ENCODE results near the gene ARMC8.
A peak's percentile ranks its signal among the peaks of the same experiment; 100 is the strongest.

Gene ARMC8

GRCh38 chr3:138307899-138308298 is 120.8 kb downstream of the ARMC8 start:
- no peak for DNase-seq (ENCODE audit: low read depth in 3 of 3)

- no peak for DNase-seq (ENCODE audit: low read depth in 3 of 3)
Measured at GRCh38 chr3:138308783-138309182, 121.7 kb downstream of the ARMC8 start.

GRCh38 chr3:138310494-138310893 is 123.4 kb downstream of the ARMC8 start:
- no peak for DNase-seq (ENCODE audit: low read depth in 3 of 3)

GRCh38 chr3:138314751-138315150 is 127.7 kb downstream of the ARMC8 start:
- no peak for DNase-seq (ENCODE audit: low read depth in 3 of 3)

- no peak for DNase-seq (ENCODE audit: low read depth in 3 of 3)
Measured at GRCh38 chr3:138317687-138318086, 130.6 kb downstream of the ARMC8 start.

- no peak for DNase-seq (ENCODE audit: low read depth in 3 of 3)
Measured at GRCh38 chr3:138323971-138324370, 136.9 kb downstream of the ARMC8 start.

GRCh38 chr3:138325990-138326389 is 138.9 kb downstream of the ARMC8 start:
- DNase-seq (ENCODE audit: low read depth in 3 of 3) = no peak

- no peak for DNase-seq (ENCODE audit: low read depth in 3 of 3)
Measured at GRCh38 chr3:138326866-138327595, 139.9 kb downstream of the ARMC8 start.

GRCh38 chr3:138327831-138328230 is 140.7 kb downstream of the ARMC8 start:
- no peak for DNase-seq (ENCODE audit: low read depth in 3 of 3)

- DNase-seq (ENCODE audit: low read depth in 3 of 3) = no peak
Measured at GRCh38 chr3:138328341-138328740, 141.2 kb downstream of the ARMC8 start.

- peak; percentile 72 to 82 (median 78) for DNase-seq (ENCODE audit: low read depth in 3 of 3)
Measured at GRCh38 chr3:138329127-138329983, 142.3 kb downstream of the ARMC8 start, which contains the start of gene NME9. Gene NME9, minus strand, starts transcription at chr3:138329851. Its CDS starts 516 bp downstream, at chr3:138329335.

- DNase-seq (ENCODE audit: low read depth in 3 of 3) = no peak
Measured at GRCh38 chr3:138329984-138330293, 142.8 kb downstream of the ARMC8 start.

- DNase-seq (ENCODE audit: low read depth in 3 of 3) = no peak
Measured at GRCh38 chr3:138331143-138331894, 144.2 kb downstream of the ARMC8 start.

GRCh38 chr3:138332472-138333073 is 145.5 kb downstream of the ARMC8 start:
- DNase-seq (ENCODE audit: low read depth in 3 of 3) = no peak

- no peak for DNase-seq (ENCODE audit: low read depth in 3 of 3)
Measured at GRCh38 chr3:138334608-138335007, 147.5 kb downstream of the ARMC8 start.

- DNase-seq (ENCODE audit: low read depth in 3 of 3) = no peak
Measured at GRCh38 chr3:138336454-138336999, 149.4 kb downstream of the ARMC8 start.

- DNase-seq (ENCODE audit: low read depth in 3 of 3) = no peak
Measured at GRCh38 chr3:138338244-138338643, 151.1 kb downstream of the ARMC8 start.

- DNase-seq (ENCODE audit: low read depth in 3 of 3) = no peak
Measured at GRCh38 chr3:138338811-138339210, 151.7 kb downstream of the ARMC8 start.

GRCh38 chr3:138340511-138340910 is 153.4 kb downstream of the ARMC8 start:
- DNase-seq (ENCODE audit: low read depth in 3 of 3) = no peak

GRCh38 chr3:138344754-138345153 is 157.7 kb downstream of the ARMC8 start:
- no peak for DNase-seq (ENCODE audit: low read depth in 3 of 3)

Measured in stimulated activated CD4-positive, alpha-beta T cell treated with anti-CD3 and anti-CD28 coated beads, TNF-alpha, amount 100 ng/mL, for 4 hours (primary cell).